K562 (cell line): ENCODE results near the gene ZFP69. TPM values are rescaled to one million over a fixed set of nuclear protein-coding genes. Genes with fewer than 3 reads are reported as not detected.

Experiments used
- FOXJ2 ChIP-seq: fragments of 200-800 bp; sonication (Bioruptor generic); IDR thresholded peaks from 2 replicates; pipeline ENCODE4 v1.6.1; 2016; ENCODE audit warnings: missing genetic modification characterization, missing compliant biosample characterization
- FOXP1 ChIP-seq: sonication (generic); formaldehyde crosslinking; IDR thresholded peaks from 2 replicates; pipeline ENCODE4 v1.8.0; 2022; ENCODE audit warnings: mild to moderate bottlenecking, missing genetic modification reagents
- FUS ChIP-seq: fragments of 200-400 bp; formaldehyde crosslinking; optimal IDR thresholded peaks from 2 replicates; pipeline ENCODE3; 2017; ENCODE audit warnings: low read depth, low read length
- KDM4B ChIP-seq, 2 experiments: fragments of 450-650 bp in 1 of 2; sonication (generic) in 1 of 2; IDR thresholded peaks; 2 replicates each; pipeline ENCODE4 v1.6.1; 2016 to 2017; ENCODE audit warnings: borderline replicate concordance in 2 of 2, antibody characterized with exemption in 1 of 2, low read depth in 1 of 2, mild to moderate bottlenecking in 1 of 2
- MCM5 ChIP-seq: fragments of 450-650 bp; IDR thresholded peaks from 2 replicates; pipeline ENCODE4 v1.6.1; 2016; ENCODE audit warnings: low read depth
- MED1 ChIP-seq: sonication (generic); formaldehyde crosslinking; IDR thresholded peaks from 2 replicates; pipeline ENCODE4 v1.8.1; 2023; ENCODE audit warnings: missing genetic modification reagents, borderline replicate concordance
- NFRKB ChIP-seq: fragments of 450-650 bp; IDR thresholded peaks from 2 replicates; pipeline ENCODE4 v1.6.1; 2016; ENCODE audit warnings: low read depth
- POLR2AphosphoS5 ChIP-seq: IDR thresholded peaks from 2 replicates; pipeline ENCODE4 v1.6.1; 2011; ENCODE audit warnings: mild to moderate bottlenecking, low read depth, low read length, moderate library complexity; ENCODE audit not compliant: control insufficient read depth, insufficient read depth
- POLR2G ChIP-seq: fragments of 200-400 bp; formaldehyde crosslinking; IDR thresholded peaks from 2 replicates; pipeline ENCODE4 v1.6.1; 2017; ENCODE audit warnings: low read depth, mild to moderate bottlenecking, antibody characterized with exemption, low read length, moderate library complexity
- POU5F1 ChIP-seq: fragments of 150-350 bp; IDR thresholded peaks from 2 replicates; pipeline ENCODE4 v1.6.1; 2014; ENCODE audit warnings: borderline replicate concordance, low read length, low read depth, mild to moderate bottlenecking; ENCODE audit not compliant: partially characterized antibody
- TAF15 ChIP-seq: fragments of 200-400 bp; formaldehyde crosslinking; IDR thresholded peaks from 2 replicates; pipeline ENCODE4 v1.6.1; 2017; ENCODE audit warnings: mild to moderate bottlenecking, low read depth, low read length, moderate library complexity
- TAF9B ChIP-seq: fragments of 450-650 bp; IDR thresholded peaks from 2 replicates; pipeline ENCODE4 v1.6.1; 2018; ENCODE audit warnings: mild to moderate bottlenecking; ENCODE audit not compliant: partially characterized antibody
- TOE1 ChIP-seq, 2 experiments: fragments of 450-650 bp in 1 of 2; sonication (generic) in 1 of 2; formaldehyde crosslinking in 1 of 2; IDR thresholded peaks; 2 replicates each; pipeline versions ENCODE4 v1.7.1 to v1.8.0; 2016 to 2022; ENCODE audit warnings: borderline replicate concordance in 2 of 2, mild to moderate bottlenecking in 2 of 2, antibody characterized with exemption in 1 of 2, inconsistent platforms in 1 of 2, low read depth in 1 of 2, missing genetic modification reagents in 1 of 2, moderate library complexity in 1 of 2
- ZNF143 ChIP-seq: sonication (generic); formaldehyde crosslinking; IDR thresholded peaks from 2 replicates; pipeline ENCODE4 v1.9.0; 2022; ENCODE audit warnings: mild to moderate bottlenecking, missing genetic modification reagents
- ZNF324 ChIP-seq: fragments of 250-450 bp; sonication (Bioruptor Pico); IDR thresholded peaks from 2 replicates; pipeline ENCODE4 v1.4.0; 2020; ENCODE audit warnings: mild to moderate bottlenecking
- polyA plus RNA-seq, 8 experiments: library from polyadenylated mRNA; depleted of rRNA in 4 of 8; stranded (reverse) in 5 of 8; unstranded in 3 of 8; fragments of >200 nt; fragmentation: Nextera tagmentation in 2 of 8; fragmentation: Illumina TruSeq in 1 of 8; extraction: Ambion mirVana in 2 of 8; extraction: Trizol in 1 of 8; gene quantifications; 2 replicates each; pipeline versions ENCODE4 v1.2.1 to v1.2.3, GENCODE V29; 2011 to 2014; ENCODE audit warnings: inconsistent platforms in 1 of 8, missing spikeins in 1 of 8
- total RNA-seq, 7 experiments: library from RNA; depleted of rRNA in 6 of 7; stranded (reverse); fragments of >200 nt in 6 of 7; fragmentation: Illumina TruSeq in 2 of 7; extraction: Trizol in 2 of 7; gene quantifications; 2 replicates each; pipeline versions ENCODE4 v1.2.1 to v1.2.3, GENCODE V29; 2011 to 2021; ENCODE audit warnings: low replicate concordance in 1 of 7
- TF ChIP-seq, protein P1 (sequence below): sonication (generic); IDR thresholded peaks from 2 replicates; pipeline ENCODE4 v1.6.1; 2016
- TF ChIP-seq, protein P2 (sequence below): fragments of 250-450 bp; sonication (Bioruptor Pico); IDR thresholded peaks from 2 replicates; pipeline ENCODE4 v1.9.0; 2021; ENCODE audit warnings: mild to moderate bottlenecking, inconsistent platforms
- TF ChIP-seq, protein P3 (sequence below), 3 experiments: fragments of 200-800 bp in 1 of 3; sonication (Bioruptor generic) in 1 of 3; sonication (generic) in 1 of 3; formaldehyde crosslinking in 1 of 3; IDR thresholded peaks; 2 replicates each; pipeline versions ENCODE4 v1.6.1 to v1.8.0; 2016 to 2022; ENCODE audit warnings: mild to moderate bottlenecking in 2 of 3, missing compliant biosample characterization in 2 of 3, missing genetic modification characterization in 2 of 3, missing genetic modification reagents in 1 of 3
- TF ChIP-seq, protein P4 (sequence below), 2 experiments: fragments of 450-650 bp; conservative IDR thresholded peaks; 2 replicates each; pipeline ENCODE4 v1.6.1; 2017; ENCODE audit warnings: mild to moderate bottlenecking in 2 of 2, moderate library complexity in 2 of 2

ZFP69 gene
- total and polyA plus RNA-seq, 9 of the 15 experiments (the other 6 are each of a cell fraction or from before 2014, with no cell fraction given), result 2.0 to 8.4 (median 5.7) TPM

DNA sequence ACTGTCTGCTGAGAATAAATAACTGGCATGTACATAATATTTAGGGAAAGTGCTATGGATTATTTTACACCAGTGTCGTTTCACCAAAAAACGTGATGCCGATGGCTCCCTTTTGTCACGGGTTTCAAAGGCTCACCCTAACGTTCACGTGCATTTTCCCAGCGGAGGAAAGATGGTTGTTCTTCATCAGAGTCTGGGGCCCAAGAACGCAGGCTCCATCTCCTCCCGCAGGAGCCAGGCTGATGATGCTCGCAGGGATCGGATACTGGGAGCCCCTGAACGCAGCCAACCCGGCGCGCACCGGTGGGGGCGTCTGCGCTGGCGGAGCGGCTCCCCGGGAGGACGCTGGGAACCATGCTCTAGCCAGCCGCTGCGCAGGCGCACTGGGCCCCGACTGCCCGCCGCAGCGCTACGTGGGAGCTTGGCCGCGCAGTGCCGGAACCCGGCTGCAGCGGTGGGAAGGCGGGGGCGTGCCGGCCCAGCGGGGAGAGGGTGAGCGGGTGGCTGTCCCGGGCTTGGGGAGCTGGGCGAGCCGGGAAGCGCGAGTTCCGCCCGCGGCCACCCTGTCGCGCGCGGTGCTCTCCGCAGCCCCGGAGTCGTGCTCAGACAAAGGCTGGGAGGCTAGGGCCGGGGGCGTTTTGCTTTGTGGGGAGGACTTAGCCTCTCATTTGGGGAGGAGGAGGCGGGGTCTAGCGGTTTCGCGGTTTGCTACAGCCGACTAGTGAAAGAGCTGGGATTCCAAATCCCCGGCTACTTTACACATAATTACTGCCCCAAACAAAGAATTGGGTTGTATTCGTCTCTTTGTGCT, 27.2 kb upstream of the ZFP69 start, which contains the start of gene ZFP69B (continued):
- TF ChIP-seq POLR2AphosphoS5 (peak; percentile 80), MCM5 (no peak), TAF9B (peak; percentile 40), ZNF324 (CRISPR knock-in tag) (no peak), FUS (no peak), POLR2G (peak; percentile 95), KDM4B (IDR thresholded peaks at IDR 0.05; ENCODE audit: borderline replicate concordance in 2 of 2, low read depth in 1 of 2) (peak in 1 of 2 experiments; percentile 63; a peak in 1 of 4 replicates), POU5F1 (no peak), TOE1 (IDR thresholded peaks at IDR 0.05; ENCODE audit: borderline replicate concordance) (0 out of 2 replicates have a peak, but pooled peaks have one; percentile 51), TOE1 (CRISPR knock-in tag; IDR thresholded peaks at IDR 0.05; ENCODE audit: borderline replicate concordance, low read depth) (no peak), TAF15 (no peak), ZNF143 (peak; percentile 71), MED1 (CRISPR knock-in tag) (no peak), NFRKB (0 out of 2 replicates have a peak, but pooled peaks have one; percentile 26), FOXJ2 (no peak), FOXP1 (peak; percentile 80)
- TF ChIP-seq, protein P1, sequence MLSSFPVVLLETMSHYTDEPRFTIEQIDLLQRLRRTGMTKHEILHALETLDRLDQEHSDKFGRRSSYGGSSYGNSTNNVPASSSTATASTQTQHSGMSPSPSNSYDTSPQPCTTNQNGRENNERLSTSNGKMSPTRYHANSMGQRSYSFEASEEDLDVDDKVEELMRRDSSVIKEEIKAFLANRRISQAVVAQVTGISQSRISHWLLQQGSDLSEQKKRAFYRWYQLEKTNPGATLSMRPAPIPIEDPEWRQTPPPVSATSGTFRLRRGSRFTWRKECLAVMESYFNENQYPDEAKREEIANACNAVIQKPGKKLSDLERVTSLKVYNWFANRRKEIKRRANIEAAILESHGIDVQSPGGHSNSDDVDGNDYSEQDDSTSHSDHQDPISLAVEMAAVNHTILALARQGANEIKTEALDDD, result peak; percentile 21; the same call in 1 of the 2 replicates
- TF ChIP-seq, protein P2, sequence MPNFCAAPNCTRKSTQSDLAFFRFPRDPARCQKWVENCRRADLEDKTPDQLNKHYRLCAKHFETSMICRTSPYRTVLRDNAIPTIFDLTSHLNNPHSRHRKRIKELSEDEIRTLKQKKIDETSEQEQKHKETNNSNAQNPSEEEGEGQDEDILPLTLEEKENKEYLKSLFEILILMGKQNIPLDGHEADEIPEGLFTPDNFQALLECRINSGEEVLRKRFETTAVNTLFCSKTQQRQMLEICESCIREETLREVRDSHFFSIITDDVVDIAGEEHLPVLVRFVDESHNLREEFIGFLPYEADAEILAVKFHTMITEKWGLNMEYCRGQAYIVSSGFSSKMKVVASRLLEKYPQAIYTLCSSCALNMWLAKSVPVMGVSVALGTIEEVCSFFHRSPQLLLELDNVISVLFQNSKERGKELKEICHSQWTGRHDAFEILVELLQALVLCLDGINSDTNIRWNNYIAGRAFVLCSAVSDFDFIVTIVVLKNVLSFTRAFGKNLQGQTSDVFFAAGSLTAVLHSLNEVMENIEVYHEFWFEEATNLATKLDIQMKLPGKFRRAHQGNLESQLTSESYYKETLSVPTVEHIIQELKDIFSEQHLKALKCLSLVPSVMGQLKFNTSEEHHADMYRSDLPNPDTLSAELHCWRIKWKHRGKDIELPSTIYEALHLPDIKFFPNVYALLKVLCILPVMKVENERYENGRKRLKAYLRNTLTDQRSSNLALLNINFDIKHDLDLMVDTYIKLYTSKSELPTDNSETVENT (CRISPR knock-in tag), result peak; percentile 83; the same call in 1 of the 2 replicates
- TF ChIP-seq, protein P3, sequence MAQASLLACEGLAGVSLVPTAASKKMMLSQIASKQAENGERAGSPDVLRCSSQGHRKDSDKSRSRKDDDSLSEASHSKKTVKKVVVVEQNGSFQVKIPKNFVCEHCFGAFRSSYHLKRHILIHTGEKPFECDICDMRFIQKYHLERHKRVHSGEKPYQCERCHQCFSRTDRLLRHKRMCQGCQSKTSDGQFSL (CRISPR knock-in tag; IDR thresholded peaks at IDR 0.05), result peak; percentile 13; the same call in 1 of the 2 replicates
- TF ChIP-seq, protein P3 (tag; IDR thresholded peaks at IDR 0.05), result no peak
- TF ChIP-seq, protein P4, sequence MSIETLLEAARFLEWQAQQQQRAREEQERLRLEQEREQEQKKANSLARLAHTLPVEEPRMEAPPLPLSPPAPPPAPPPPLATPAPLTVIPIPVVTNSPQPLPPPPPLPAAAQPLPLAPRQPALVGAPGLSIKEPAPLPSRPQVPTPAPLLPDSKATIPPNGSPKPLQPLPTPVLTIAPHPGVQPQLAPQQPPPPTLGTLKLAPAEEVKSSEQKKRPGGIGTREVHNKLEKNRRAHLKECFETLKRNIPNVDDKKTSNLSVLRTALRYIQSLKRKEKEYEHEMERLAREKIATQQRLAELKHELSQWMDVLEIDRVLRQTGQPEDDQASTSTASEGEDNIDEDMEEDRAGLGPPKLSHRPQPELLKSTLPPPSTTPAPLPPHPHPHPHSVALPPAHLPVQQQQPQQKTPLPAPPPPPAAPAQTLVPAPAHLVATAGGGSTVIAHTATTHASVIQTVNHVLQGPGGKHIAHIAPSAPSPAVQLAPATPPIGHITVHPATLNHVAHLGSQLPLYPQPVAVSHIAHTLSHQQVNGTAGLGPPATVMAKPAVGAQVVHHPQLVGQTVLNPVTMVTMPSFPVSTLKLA (conservative IDR thresholded peaks at IDR 0.05), result peak; percentile 46 to 83; a peak in 3 of 4 replicates
